ENCODE results near the gene IPMK. TPM values are rescaled to one million over a fixed set of nuclear protein-coding genes. Genes with fewer than 3 reads are reported as not detected.

The IPMK gene
- total and polyA plus RNA-seq, 2 donors (not counting 3 experiments of a cell fraction or from before 2014, with no cell fraction given): 1.4 to 8.1 TPM

- dilution Hi-C loops (cut with MboI; ENCODE audit: extremely low pct_ligation_motif_present, low sequenced_read_pairs) (no loop called here), intact Hi-C loops (cut with micrococcal nuclease) (no loop called here)
- no peak for DNase-seq (ENCODE audit: low read depth, low spot score)
- Histone ChIP-seq H3K9me1 (replicated peaks; ENCODE audit: control insufficient read depth, extremely low read depth, insufficient read depth, low read length) (no peaks in the 10 kb centered on the region), H3K36me3 (ENCODE audit: control insufficient read depth in 2 of 2, extremely low read depth in 1 of 2, insufficient read depth in 2 of 2, low read length in 2 of 2) (no peaks in the 10 kb centered on the region), H3K9me3 (replicated peaks; ENCODE audit: control insufficient read depth, insufficient read depth, low read length) (no peaks in the 10 kb centered on the region), H4K20me1 (replicated peaks; ENCODE audit: control insufficient read depth, extremely low read depth, insufficient read depth, low read length) (no peaks in the 10 kb centered on the region), H3K27me3 (ENCODE audit: control insufficient read depth in 2 of 2, insufficient read depth in 2 of 2, low read length in 2 of 2) (peaks cover 3 to 8% of the 10 kb centered on the region in 2 experiments), H3K4me3 (replicated peaks in 1 of 3; ENCODE audit: insufficient read depth in 1 of 3, low read depth in 1 of 3, low read length in 3 of 3) (no peak overlapping the region), H3K4me2 (ENCODE audit: insufficient read depth, low read length) (no peak overlapping the region), H3K9ac (replicated peaks; ENCODE audit: extremely low read depth, insufficient read depth, low read length) (no peak overlapping the region), H3K79me2 (ENCODE audit: control insufficient read depth, insufficient read depth, low read length) (no peaks in the 10 kb centered on the region), H3K4me1 (ENCODE audit: control insufficient read depth, extremely low read depth, insufficient read depth, low read length) (no peaks in the 10 kb centered on the region), H3K27ac (ENCODE audit: insufficient read depth, low read depth, low read length) (no peak overlapping the region), H2AFZ (ENCODE audit: low read depth, low read length) (no peak overlapping the region)
- CTCF ChIA-PET: interaction anchor here (0.8 to 2.9 kb wide), 4 partner anchors 20 to 127 kb away, joined by 3 to 12 read pairs (median 4); no protein-coding TSS in a partner anchor
- TF ChIP-seq MYC (IDR thresholded peaks at IDR 0.05; ENCODE audit: low read depth, low read length): no peak
- no peak for TF ChIP-seq POLR2A (IDR thresholded peaks at IDR 0.05; ENCODE audit: low read depth, low read length)
- no peak for TF ChIP-seq JUN (IDR thresholded peaks at IDR 0.05; ENCODE audit: borderline replicate concordance, insufficient read depth, insufficient read length, low read depth)
- TF ChIP-seq, protein P1, sequence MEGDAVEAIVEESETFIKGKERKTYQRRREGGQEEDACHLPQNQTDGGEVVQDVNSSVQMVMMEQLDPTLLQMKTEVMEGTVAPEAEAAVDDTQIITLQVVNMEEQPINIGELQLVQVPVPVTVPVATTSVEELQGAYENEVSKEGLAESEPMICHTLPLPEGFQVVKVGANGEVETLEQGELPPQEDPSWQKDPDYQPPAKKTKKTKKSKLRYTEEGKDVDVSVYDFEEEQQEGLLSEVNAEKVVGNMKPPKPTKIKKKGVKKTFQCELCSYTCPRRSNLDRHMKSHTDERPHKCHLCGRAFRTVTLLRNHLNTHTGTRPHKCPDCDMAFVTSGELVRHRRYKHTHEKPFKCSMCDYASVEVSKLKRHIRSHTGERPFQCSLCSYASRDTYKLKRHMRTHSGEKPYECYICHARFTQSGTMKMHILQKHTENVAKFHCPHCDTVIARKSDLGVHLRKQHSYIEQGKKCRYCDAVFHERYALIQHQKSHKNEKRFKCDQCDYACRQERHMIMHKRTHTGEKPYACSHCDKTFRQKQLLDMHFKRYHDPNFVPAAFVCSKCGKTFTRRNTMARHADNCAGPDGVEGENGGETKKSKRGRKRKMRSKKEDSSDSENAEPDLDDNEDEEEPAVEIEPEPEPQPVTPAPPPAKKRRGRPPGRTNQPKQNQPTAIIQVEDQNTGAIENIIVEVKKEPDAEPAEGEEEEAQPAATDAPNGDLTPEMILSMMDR (IDR thresholded peaks at IDR 0.05; ENCODE audit: extremely low read depth in 1 of 2, insufficient read depth in 1 of 2, low read depth in 1 of 2, low read length in 2 of 2): no peak
- no peak for TF ChIP-seq POLR2AphosphoS5 (IDR thresholded peaks at IDR 0.05; ENCODE audit: insufficient read depth, low read depth, low read length)
- no peak for TF ChIP-seq EZH2 (IDR thresholded peaks at IDR 0.05; ENCODE audit: borderline replicate concordance, low read depth, low read length, severe bottlenecking)
- TF ChIP-seq FOS (IDR thresholded peaks at IDR 0.05; ENCODE audit: borderline replicate concordance, insufficient read depth, low read length): no peak
- TF ChIP-seq GATA2 (IDR thresholded peaks at IDR 0.05; ENCODE audit: insufficient read depth, insufficient read length, low read depth, low read length): no peak
- TF ChIP-seq MAX (IDR thresholded peaks at IDR 0.05; ENCODE audit: insufficient read depth, insufficient read length): no peak
- BruUV-seq (replicated peaks): no TSS peak
- FAIRE-seq: no peak
- POLR2A ChIA-PET: no interaction called here
Observed at GRCh38 chr10:58173391-58173790, 94.3 kb downstream of the IPMK start.

Data from endothelial cell of umbilical vein (primary cell).